GM18519 (cell line): Measurements from ENCODE around the gene UCK2.

Experiments used
- ATAC-seq: cut with Tn5 transposase; IDR thresholded peaks from one replicate; pipeline ENCODE4 v1.9.1; 2021; ENCODE audit warnings: mild to moderate bottlenecking, moderate library complexity; ENCODE audit not compliant: unreplicated experiment, low FRiP score

UCK2 gene

DNA sequence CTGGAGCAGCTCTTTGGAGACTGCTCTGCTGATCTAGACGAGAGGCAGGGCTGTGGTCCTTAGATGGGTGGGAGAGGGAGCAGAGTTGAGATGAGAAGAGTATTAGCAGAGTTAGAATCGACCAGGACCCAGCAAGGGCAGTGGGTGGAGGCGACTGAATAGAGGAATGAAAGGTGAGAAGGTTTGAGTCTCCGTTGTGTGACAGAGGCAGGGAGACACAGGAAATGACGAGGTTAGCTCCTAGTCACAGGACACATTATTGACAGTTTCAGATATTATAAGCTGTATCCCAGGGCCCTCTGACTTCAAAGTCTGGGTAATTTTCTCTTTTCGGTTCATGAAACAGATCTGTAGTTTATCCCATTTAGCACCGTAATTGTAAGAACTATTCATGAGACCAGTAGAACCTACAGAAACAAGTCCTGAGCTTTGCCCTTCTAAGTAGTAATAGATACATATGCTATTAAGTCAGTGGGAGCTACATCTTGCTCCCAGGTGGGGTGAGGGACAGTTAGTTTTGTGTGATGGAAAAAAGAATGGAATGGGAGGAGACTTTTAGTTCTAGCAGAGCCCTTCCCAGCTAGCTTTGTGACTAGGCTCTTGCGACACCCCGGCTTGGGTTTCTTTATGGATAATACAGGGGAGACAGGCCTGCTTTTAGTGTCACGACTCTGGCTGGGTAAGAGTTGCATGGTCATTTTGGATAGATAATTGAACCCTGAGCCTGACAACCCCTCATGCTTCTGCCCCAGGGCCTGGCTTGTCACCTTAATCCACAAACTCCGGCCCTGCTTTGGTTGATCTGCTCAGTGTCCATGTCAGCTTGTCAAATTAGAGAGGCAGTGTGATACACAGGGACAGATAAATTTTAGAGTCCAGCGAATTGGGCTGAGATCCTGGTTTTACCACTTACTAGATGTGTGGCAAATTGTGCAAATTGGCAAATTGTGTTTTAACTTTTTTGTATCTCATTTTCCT is 70.2 kb downstream of the UCK2 start:
- no peak for ATAC-seq

DNA sequence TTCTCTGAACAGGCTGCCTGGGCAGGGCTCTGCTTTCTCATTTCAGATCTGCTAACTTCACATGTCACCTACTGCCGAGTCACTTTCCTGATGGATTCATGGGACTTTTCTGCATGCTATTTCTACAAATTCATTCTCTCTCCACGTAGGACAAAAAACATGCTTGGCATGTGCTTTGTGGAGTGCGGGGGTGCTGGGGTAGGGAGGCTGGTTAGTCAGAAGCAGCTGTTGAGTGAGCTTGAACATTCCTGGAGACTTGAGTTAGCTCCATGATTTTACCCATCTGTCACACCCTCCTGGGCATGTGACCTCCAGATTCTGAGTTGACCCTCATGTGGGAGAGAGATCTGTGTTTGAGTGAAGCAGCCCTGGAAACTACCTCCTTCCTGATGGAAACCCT is 71.4 kb downstream of the UCK2 start:
- no peak for ATAC-seq

DNA sequence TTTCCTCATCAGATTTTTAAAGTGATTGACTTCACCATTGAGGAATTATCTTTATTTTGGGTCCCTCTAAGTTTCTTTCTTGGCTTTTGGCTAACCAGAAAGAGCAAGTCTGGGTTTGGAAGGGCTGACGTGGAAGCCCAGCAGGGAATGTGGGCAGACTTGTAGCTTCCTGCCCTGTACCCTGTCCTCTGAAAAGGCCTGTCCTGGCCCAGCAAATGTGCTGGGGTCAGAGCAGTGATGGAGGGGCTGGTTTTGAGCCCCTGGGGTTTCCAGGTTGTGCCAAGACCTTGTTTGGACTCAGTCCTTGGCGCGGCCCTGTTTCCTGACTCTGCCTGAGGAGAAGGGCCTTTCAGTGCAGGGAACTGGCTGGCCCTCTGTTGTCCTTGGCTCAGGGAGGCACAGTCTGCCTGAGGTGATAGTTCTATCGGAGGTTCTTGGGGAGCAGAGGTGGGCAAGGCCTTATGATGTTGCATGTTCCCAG is 72.1 kb downstream of the UCK2 start:
- ATAC-seq, result no peak

DNA sequence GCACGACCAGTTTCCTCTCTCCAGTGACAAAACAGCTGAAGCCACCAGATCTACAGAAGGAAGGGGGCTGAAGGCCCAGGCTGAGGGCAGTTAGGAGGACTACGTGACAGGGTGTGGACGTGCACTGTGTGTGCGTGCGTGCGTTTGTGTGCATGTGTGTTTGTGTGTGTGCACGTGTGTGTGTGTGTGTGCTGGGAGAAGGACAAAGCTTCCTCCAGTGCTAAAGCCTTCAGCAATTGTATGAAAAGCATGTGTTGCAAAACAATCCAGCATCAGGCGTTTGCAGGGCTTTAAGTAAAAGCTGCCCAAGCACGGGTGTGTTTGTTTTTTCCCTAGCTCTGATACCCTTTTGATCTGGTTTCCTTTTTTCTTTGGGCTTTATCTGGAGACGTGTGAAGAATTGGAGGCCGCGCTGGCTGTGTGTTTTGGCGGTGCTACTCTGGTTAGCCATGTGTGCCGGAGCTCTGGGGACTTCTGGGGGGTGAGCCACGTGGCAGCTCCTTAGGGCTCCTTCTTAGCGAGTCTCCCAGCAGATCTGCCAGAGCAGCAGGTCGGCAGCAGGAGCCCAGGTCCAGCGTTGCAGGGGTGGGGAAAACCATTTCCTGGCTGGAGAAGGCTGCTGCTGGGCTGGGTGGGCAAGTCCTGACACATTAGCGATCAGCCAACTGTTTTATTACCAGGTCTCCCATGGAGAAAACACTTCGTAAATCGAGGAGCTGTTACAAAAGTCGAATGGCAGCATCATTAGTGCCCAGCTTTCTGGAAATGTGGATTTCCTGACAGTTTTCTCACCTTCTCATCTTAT is 73.4 kb downstream of the UCK2 start:
- ATAC-seq, result no peak

DNA sequence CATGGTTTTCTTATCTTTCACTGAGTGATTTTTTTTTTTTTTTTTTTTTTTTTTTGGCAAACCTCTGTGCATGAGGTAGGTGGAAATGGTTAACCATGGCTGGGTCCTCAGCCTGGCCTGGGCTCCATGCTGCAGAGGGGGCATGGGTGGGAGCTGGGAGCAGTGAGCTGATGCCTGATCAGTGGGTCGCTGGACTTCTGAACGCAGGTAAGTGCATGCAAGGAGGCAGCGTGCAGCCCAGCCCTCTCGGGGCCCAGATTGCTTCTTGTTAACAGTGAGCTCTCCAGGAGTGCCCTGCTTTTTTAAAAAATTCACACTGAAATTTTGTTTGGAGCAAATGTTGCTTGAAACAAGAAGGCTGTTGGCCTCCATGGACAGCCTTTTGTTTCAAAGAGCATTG is 75.2 kb downstream of the UCK2 start:
- ATAC-seq, result no peak

DNA sequence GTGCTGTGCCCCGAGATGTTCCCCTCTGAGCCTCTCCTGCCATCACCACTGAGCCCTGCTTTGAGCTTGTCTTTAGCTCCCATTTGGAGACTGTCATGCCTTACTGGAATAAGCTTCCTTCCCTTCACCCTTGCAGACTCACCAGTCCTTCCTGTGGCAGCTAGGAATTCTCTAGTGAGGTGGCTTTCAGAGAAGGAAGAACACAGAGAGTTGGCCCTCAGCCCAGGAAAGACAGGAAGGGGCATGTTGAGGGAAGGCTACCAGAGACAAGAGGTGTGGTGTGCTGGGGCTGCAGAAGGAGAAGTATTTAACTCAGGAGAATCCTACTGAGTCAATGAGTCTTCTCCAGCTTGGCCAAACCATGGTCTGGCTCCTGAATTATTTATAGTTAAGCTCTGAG is 76.3 kb downstream of the UCK2 start:
- no peak for ATAC-seq

DNA sequence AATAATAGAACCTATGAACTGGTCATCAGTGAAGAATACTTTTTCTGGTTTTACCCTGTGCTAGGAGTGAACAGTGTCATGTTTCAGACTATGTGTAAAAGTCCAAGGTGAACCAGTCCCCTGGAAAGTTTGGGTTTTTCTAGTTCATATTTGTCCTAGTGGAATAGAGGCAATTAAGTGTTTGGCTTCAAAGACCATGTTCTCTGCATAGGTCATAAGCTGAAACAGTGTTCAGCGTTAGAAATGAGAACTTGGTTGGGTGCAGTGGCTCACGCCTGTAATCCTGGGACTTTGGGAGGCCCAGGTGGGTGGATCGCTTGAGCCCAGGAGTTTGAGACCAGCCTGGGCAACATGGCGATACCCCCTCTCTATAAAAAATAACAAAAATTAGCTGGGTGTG is 77.5 kb downstream of the UCK2 start:
- ATAC-seq, result no peak

DNA sequence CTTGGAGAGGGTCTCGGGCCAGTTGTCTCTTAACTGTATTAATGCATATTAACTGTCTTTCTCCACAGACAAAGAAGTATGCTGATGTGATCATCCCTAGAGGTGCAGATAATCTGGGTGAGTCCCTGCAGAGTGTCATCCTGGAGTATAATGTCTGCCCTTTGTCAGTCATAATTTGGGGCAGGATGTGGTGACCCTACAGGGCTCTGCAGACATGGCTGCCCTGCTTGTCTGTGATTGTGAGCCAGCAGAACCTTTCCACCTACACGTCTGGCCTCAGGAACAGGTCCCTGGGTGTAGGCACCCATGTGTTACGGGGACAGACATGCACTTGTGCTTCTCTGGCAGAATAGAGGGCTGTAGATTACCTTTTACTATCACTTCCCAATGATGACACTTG is 78.4 kb downstream of the UCK2 start:
- ATAC-seq, result no peak

DNA sequence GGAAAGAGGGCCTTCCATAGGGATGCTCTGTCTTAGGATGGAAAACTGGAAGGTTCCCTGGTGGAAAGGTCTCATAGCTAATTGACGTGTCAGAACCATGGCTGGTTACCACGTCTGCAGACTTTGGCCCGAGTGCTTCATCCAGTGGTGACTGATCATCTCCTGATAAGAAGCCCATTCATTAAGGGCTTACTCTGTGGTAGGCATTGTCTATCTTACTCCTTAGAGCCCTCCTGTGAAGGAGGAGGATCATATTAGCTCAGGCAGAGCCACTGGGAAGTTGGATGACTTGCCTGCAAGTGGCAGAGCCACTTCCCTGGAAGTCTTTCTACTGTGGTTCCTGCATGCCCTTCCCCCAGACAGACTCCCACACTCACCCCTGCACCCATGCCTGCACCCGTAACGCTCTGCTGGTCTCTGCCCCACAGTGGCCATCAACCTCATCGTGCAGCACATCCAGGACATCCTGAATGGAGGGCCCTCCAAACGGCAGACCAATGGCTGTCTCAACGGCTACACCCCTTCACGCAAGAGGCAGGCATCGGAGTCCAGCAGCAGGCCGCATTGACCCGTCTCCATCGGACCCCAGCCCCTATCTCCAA is 79.9 kb downstream of the UCK2 start:
- ATAC-seq, result no peak

DNA sequence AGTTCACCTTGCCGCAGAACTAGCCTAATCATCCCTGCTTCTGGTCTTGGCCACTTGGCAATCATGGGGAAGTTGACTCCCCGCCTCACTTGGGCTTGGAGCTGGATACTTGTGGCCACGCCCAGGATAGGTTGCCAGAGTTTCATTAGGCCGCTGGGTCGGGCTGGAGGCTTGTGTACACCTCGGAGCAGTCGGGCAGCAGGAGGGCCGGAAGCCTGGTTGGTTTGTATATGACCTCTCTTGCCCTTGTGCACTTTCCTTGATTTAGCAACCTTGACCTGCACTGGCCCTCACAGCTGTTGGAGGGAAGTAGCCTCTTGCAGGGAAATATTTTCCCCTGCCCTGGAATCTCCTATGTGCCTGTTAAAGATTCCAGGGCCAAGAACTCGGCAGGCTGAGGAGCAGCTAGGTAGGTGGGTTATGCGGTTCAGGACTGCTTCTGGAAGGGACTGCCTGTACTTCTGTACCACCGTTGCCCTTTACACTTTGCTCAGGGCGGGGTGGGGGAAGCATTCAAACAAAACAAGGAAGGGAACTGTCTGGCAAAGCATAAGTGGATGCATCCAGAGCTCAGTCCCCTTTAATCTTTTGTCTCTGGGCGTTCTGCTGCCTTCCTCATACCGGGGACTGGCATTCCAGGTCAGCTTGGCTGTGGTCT is 83.5 kb downstream of the UCK2 start:
- ATAC-seq, result no peak

DNA sequence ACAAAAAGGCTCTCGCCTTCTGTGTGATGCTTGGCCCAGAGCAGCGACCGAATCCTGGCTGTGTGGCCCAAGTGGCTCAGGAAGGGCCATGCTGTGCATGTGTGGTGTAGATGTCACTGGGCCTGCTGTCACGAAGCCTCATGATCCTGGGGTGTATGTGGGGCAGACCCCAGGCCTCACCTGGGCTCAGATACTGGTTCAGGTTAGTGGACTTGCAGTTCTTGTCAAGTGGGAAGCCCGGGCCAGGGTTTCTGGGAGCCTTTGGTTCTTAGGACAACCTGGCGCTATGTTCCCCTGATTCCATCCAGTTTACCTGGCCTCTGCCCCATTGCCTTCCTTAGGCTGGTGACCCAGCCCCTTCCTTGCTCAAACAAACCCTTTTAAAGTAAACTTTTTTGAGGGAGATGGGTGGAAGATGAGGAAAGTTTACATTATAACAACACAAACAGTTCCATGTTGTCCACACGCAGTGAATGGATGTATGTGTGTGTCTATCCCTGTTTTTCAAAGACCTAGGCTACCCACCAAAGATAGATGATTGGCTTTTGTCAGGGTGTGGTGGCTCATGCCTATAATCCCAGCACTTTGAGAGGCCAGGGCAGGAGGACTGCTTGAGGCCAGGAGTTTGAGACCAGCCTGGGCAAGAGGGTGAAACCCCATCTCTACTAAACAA is 84.3 kb downstream of the UCK2 start:
- ATAC-seq, result no peak

DNA sequence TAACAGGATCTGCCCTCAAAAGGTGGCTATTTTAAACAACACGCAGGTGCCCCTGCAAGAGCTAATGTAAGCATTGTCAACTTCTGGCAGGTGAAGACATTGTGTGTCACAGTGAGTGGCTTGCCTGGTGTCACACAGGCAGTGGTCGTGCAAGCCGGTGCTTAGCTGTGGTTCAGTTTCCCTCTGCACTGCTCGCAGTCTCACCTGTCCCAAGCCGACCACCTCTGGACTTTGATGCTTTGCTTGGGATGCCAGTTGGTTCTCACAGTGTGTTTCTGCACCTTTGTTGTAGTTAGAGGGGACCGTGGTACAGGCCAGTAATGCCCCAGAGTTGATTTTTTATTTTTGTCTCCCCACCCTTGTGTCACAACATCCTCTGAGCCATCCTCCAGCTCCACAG is 85.2 kb downstream of the UCK2 start:
- no peak for ATAC-seq

DNA sequence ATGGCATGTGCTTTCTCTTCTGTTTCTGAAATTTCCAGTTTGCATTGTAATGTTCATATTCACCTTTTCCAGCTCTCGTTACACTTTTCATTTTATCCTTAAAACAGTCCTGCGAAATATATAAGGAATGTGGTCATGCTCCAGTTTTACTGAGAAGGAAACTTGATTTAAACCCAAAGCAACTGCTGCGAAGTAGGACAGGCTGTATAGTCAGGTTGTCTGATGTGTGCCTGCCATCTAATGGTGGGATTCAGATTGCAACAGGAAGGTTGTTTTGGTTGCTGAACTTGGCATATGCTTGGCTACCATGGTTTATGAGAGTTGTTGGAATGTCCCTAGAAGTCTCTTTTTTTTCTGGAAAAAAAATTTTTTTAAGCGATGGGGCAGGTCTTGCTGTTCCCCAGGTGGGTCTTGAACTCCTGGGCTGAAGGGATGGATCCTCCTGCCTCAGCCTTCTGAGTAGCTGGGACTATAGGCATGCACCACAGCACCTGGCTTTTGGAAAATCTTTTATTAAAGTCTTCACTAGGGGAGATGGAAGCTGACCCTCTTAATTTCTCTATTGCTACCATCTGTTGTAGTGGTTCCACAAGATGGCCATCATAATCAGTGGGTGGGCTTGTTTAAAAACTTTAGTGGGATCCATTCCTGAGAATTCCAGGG is 86.9 kb downstream of the UCK2 start:
- peak; percentile 75 for ATAC-seq

DNA sequence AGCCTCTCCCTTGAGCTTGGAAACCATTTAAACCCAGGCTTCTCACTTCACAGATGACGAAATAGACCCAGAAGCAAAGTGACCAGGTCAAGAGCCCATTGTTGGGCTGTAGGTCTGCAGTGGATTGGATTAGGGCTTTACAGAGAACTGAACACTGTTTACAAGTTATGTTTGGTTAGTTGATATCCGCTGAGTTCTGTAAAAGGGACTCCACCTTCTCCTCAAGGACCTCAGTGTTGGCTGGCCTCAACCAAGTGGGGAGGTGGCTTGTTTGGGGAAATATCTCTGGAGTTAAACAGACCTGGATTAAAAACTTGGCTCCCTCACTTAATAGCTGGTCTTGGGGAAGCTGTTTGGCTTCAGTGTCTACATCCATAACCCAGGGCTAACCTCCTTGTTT is 88.1 kb downstream of the UCK2 start:
- no peak for ATAC-seq

DNA sequence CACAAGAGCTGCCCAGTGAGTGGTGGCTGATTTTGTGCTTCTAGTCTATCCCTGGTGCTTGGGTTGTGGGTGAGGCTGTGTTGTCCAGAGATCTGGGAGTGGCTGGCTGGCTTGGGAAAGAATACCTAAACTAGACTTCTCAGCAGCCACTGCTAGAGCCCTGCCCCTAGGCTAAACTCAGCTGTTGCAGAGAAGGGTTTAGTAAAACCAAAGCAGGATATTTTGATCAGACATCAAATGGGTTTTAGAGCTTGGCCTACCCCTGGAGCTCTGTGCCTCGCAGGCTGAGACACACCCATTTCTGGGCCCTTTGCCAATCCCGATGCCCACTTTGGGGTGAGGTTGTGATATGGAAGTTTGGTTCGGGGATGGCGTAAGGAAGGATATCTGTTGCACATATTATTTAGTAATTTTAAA is 88.5 kb downstream of the UCK2 start:
- ATAC-seq, result no peak

DNA sequence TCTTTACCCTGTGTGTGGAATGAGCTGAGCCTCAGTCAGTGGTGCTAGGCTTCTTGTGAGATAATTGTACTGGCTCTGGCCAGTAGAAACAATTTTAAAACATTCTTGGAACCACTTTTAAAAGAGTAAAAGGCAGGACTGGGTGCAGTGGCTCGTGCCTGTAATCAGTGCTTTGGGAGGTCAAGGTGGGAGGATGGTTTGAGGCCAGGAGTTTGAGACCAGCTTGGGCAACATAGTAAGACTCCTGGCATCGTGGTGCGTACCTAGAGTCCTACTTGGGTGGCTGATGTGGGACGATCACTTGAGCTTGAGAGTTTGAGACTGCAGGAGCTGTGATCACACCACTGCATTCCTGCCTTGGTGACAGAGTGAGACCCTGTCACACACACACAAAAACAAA is 89.8 kb downstream of the UCK2 start:
- ATAC-seq, result no peak

DNA sequence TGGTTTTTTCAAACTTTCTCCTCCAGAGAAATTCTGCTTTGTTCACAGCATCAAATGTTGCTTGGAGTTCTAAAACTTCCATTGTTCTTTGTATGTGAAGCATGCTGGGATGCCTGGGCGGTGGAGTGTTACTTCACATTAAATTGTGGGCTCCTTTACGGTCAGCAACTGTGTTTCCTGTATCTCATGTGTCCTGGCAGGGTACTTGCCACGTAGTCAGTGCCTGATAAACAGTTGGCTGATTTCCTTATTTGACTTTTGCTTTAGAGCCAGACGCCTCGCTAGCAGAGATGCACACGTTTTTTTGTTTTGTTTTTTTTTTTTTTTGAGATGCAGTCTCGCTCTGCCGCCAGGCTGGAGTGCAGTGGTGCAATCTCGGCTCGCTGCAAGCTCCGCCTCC is 96.7 kb downstream of the UCK2 start:
- no peak for ATAC-seq

DNA sequence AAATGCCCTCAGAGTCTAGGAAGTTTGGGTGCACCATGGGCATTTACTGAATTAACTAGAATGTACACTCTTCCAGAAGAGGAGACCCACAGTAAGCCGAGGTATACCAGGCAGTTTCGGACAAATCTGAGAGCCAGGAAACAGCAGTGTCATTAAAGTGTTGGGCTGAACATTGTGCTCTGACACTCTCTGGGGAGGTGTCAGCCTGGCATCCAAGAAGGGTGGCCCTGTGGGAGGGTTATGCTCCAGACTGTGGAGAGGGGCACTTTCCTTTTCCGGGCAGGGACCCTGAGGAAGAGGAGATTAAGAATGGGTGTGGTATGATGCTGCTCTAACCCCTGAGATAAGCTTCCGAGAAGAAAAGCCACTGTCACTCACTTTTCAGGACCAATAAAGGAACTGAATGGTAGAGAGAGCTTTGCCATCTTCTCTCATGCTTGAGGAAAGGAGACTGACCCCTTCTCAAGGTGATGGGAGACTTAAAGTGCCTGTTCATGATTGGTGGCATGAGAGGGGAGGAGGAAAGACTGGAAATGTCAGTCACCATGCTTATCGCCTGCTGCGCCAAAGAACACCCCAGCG is 98.2 kb downstream of the UCK2 start:
- no peak for ATAC-seq

DNA sequence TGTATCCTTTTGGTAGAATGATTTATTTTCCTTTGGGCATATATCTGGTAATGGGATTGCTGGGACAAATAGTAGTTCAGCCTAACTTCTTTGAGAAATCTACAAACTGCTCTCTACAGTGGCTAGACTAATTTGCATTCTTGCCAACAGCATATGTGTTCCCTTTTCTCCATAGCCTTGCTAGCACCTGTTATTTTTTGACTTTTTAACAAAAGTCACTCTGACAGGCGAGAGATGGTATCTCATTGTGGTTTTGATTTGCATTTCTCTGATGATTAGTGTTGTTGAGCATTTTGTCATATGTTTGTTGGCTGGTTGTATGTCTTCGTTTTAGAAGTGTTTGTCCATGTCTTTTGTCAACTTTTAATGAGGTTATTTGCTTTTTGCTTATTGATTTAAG is 99.8 kb downstream of the UCK2 start:
- peak; percentile 42 for ATAC-seq
